IMR-90 (cell line): ENCODE measurements around the gene DHRS7C. TPM values are rescaled to one million over a fixed set of nuclear protein-coding genes. Genes with fewer than 3 reads are reported as not detected.

Source experiments
- ATAC-seq: fragments of 200-7000 bp; cut with Tn5 transposase; 2 replicates; pipeline ENCODE4 v1.9.1; 2020; ENCODE audit warnings: low read depth, mild to moderate bottlenecking, moderate library complexity
- BruUV-seq: library from RNA; stranded (reverse); fragments of 400-500 nt; replicated peaks from 2 replicates; lab custom pipeline; 2021; lab: Mats Ljungman, UMichigan
- CTCF ChIA-PET: fragments of 300-600 bp; formaldehyde crosslinking; extraction: SDS; loops from one replicate; lab custom pipeline; 2021; ENCODE audit warnings: antibody characterized with exemption; lab: Yijun Ruan, JAX
- POLR2A ChIA-PET: fragments of 300-600 bp; sonication (Branson Sonifier 250); formaldehyde crosslinking; loops from one replicate; lab custom pipeline; 2022; ENCODE audit warnings: antibody characterized with exemption; ENCODE audit not compliant: unreplicated experiment; lab: Charles Lee
- DNase-seq: peaks from one replicate; pipeline ENCODE4 v3.0.0; 2013
- H2AFZ ChIP-seq: replicated peaks from 2 replicates; pipeline ENCODE3; 2013; ENCODE audit warnings: low read length, mild to moderate bottlenecking; ENCODE audit not compliant: poor library complexity
- H2AK5ac ChIP-seq: 2 replicates; pipeline ENCODE4 v1.6.1; 2013; ENCODE audit warnings: low read depth, low read length, inconsistent platforms
- H2AK9ac ChIP-seq: replicated peaks from 2 replicates; pipeline ENCODE3; 2013; ENCODE audit warnings: mild to moderate bottlenecking, low read depth, low read length, moderate library complexity; ENCODE audit not compliant: poor library complexity
- H2BK120ac ChIP-seq: 2 replicates; pipeline ENCODE4 v1.6.1; 2013; ENCODE audit warnings: low read depth, low read length, inconsistent platforms
- H2BK15ac ChIP-seq: 3 replicates; pipeline ENCODE4 v1.6.1; 2013; ENCODE audit warnings: low read depth, low read length, inconsistent platforms
- H2BK20ac ChIP-seq: 2 replicates; pipeline ENCODE4 v1.6.1; 2013; ENCODE audit warnings: low read depth, mild to moderate bottlenecking, inconsistent platforms, low read length, moderate library complexity
- H2BK5ac ChIP-seq: 2 replicates; pipeline ENCODE4 v1.6.1; 2013; ENCODE audit warnings: mild to moderate bottlenecking, low read depth, low read length, inconsistent platforms; ENCODE audit not compliant: poor library complexity, severe bottlenecking
- H3K14ac ChIP-seq: replicated peaks from 2 replicates; pipeline ENCODE4 v1.6.1; 2013; ENCODE audit warnings: low read depth, low read length, inconsistent platforms
- H3K18ac ChIP-seq: 2 replicates; pipeline ENCODE4 v1.6.1; 2013; ENCODE audit warnings: low read depth, low read length, control low read depth
- H3K23ac ChIP-seq: 2 replicates; pipeline ENCODE4 v1.6.1; 2013; ENCODE audit warnings: low read depth, low read length, inconsistent platforms
- H3K27ac ChIP-seq: 2 replicates; pipeline ENCODE4 v1.5.1; 2013; ENCODE audit warnings: mild to moderate bottlenecking, control low read depth, low read length; ENCODE audit not compliant: insufficient read depth
- H3K27me3 ChIP-seq: 2 replicates; pipeline ENCODE4 v1.6.1; 2013; ENCODE audit warnings: low read length; ENCODE audit not compliant: control insufficient read depth, insufficient read depth
- H3K36me3 ChIP-seq: 2 replicates; pipeline ENCODE4 v1.6.1; 2013; ENCODE audit warnings: low read length, mixed read lengths; ENCODE audit not compliant: control insufficient read depth, insufficient read depth
- H3K4ac ChIP-seq: 2 replicates; pipeline ENCODE4 v1.6.1; 2013; ENCODE audit warnings: low read depth, low read length, inconsistent platforms
- H3K4me1 ChIP-seq: 2 replicates; pipeline ENCODE4 v1.6.1; 2013; ENCODE audit warnings: low read length, mixed read lengths; ENCODE audit not compliant: control insufficient read depth, insufficient read depth
- H3K4me2 ChIP-seq: 2 replicates; pipeline ENCODE4 v1.6.1; 2013; ENCODE audit warnings: low read depth, mild to moderate bottlenecking, control low read depth, low read length, moderate library complexity
- H3K4me3 ChIP-seq: 2 replicates; pipeline ENCODE4 v1.5.1; 2013; ENCODE audit warnings: low read depth, mild to moderate bottlenecking, control low read depth, low read length, moderate library complexity; ENCODE audit not compliant: insufficient read depth
- H3K56ac ChIP-seq: 2 replicates; pipeline ENCODE4 v1.6.1; 2013; ENCODE audit warnings: low read length, inconsistent platforms; ENCODE audit not compliant: insufficient read depth; ENCODE audit errors: extremely low read depth
- H3K79me1 ChIP-seq, 2 experiments: 2 replicates each; pipeline ENCODE4 v1.6.1; 2013; ENCODE audit warnings: low read length in 2 of 2, inconsistent platforms in 1 of 2, low read depth in 1 of 2
- H3K9ac ChIP-seq: 2 replicates; pipeline ENCODE4 v1.6.1; 2013; ENCODE audit warnings: low read depth, low read length, control low read depth
- H3K9me1 ChIP-seq: 2 replicates; pipeline ENCODE4 v1.6.1; 2013; ENCODE audit warnings: low read length, inconsistent platforms; ENCODE audit not compliant: insufficient read depth
- H3K9me3 ChIP-seq: 2 replicates; pipeline ENCODE4 v1.6.1; 2013; ENCODE audit warnings: low read length; ENCODE audit not compliant: control insufficient read depth, insufficient read depth
- H4K20me1 ChIP-seq: 2 replicates; pipeline ENCODE4 v1.6.1; 2013; ENCODE audit warnings: low read length, inconsistent platforms; ENCODE audit not compliant: insufficient read depth
- H4K5ac ChIP-seq: 2 replicates; pipeline ENCODE4 v1.6.1; 2013; ENCODE audit warnings: mild to moderate bottlenecking, low read depth, low read length, control low read depth
- H4K8ac ChIP-seq, 2 experiments: 2 replicates each; pipeline ENCODE4 v1.6.1; 2013; ENCODE audit warnings: low read depth in 2 of 2, low read length in 2 of 2, control low read depth in 1 of 2, inconsistent platforms in 1 of 2
- H4K91ac ChIP-seq: 2 replicates; pipeline ENCODE4 v1.6.1; 2013; ENCODE audit warnings: low read depth, low read length, inconsistent platforms; ENCODE audit not compliant: insufficient read depth
- CEBPB ChIP-seq: IDR thresholded peaks from 2 replicates; pipeline ENCODE4 v1.6.1; 2012; ENCODE audit warnings: low read depth, low read length, improper control_type of control experiment
- MXI1 ChIP-seq: IDR thresholded peaks from 2 replicates; pipeline ENCODE4 v1.6.1; 2012; ENCODE audit warnings: low read depth, mild to moderate bottlenecking, low read length, moderate library complexity, borderline replicate concordance
- POLR2A ChIP-seq: IDR thresholded peaks from 2 replicates; pipeline ENCODE4 v1.6.1; 2012; ENCODE audit warnings: mild to moderate bottlenecking, low read depth, low read length
- RCOR1 ChIP-seq: IDR thresholded peaks from 2 replicates; pipeline ENCODE4 v1.6.1; 2012; ENCODE audit warnings: mild to moderate bottlenecking, low read length, improper control_type of control experiment; ENCODE audit not compliant: insufficient replicate concordance
- RFX5 ChIP-seq: IDR thresholded peaks from 2 replicates; pipeline ENCODE4 v1.8.0; 2012; ENCODE audit warnings: low read depth, mild to moderate bottlenecking, low read length, moderate library complexity
- WGBS, 2 experiments: methylation state at CpG; one replicate each; pipeline versions ENCODE4 v1.1.5 to v1.1.7; 2013; ENCODE audit warnings: missing lambda C conversion rate in 2 of 2; ENCODE audit not compliant: insufficient read length in 1 of 2; ENCODE audit errors: extremely low coverage in 2 of 2; 5-methylcytosine and 5-hydroxymethylcytosine counted together
- dilution Hi-C: fragments of 300-500 bp; cut with HindIII; formaldehyde crosslinking; loops from one replicate; pipeline ENCODE4 v1.14.3; 2018; ENCODE audit warnings: low sequenced_read_pairs; ENCODE audit not compliant: unreplicated experiment
- in situ Hi-C: fragments of 300-500 bp; cut with MboI; formaldehyde crosslinking; loops from 3 replicates; pipeline ENCODE4 v1.14.3; 2019; ENCODE audit warnings: low sequenced_read_pairs, inconsistent platforms, mixed read lengths
- intact Hi-C: fragments of 100-400 bp; cut with micrococcal nuclease; formaldehyde crosslinking; loops from 2 replicates; pipeline ENCODE4 v1.10.0; 2022
- polyA plus RNA-seq, 3 experiments: library from polyadenylated mRNA; depleted of rRNA; stranded (reverse); fragments of >200 nt; gene quantifications; 2 replicates each; pipeline ENCODE4 v1.2.3, GENCODE V29; 2012; ENCODE audit warnings: low replicate concordance in 1 of 3
- total RNA-seq: library from RNA; depleted of rRNA; stranded (reverse); fragments of >200 nt; gene quantifications from 2 replicates; pipeline ENCODE4 v1.2.3, GENCODE V29; 2012
- TF ChIP-seq, protein P1 (sequence below): fragments of 150-350 bp; IDR thresholded peaks from 2 replicates; pipeline ENCODE4 v1.6.1; 2017; ENCODE audit warnings: mild to moderate bottlenecking, antibody characterized with exemption, low read length, low read depth

The DHRS7C gene
- total and polyA plus RNA-seq, 2 of the 4 experiments (the other 2 are of a cell fraction): not detected

DNA sequence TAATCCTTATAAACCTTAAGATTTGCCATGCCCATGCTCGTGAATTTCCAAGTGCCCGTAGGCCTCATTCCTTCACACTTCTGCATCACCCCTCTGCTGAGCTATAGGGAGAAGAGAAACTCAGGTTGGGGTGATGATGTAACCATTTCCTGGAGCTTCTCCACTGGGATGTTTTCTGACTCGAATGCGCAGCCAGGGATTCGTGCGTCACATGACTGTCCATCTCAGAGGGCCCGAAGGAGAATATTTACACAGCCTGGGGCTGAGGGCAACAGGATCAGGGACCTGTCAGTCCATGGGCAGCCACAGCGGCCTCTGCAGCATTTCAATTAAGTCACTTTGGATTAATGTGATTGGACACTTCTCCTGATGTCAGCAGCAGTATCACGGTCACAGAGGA lies 21.8 kb upstream of the DHRS7C start:
- BruUV-seq: no TSS peak
- TF ChIP-seq MXI1: no peak
- no peak for TF ChIP-seq POLR2A
- no peak for TF ChIP-seq CEBPB
- TF ChIP-seq, protein P1, sequence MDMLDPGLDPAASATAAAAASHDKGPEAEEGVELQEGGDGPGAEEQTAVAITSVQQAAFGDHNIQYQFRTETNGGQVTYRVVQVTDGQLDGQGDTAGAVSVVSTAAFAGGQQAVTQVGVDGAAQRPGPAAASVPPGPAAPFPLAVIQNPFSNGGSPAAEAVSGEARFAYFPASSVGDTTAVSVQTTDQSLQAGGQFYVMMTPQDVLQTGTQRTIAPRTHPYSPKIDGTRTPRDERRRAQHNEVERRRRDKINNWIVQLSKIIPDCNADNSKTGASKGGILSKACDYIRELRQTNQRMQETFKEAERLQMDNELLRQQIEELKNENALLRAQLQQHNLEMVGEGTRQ: no peak
- no peak for TF ChIP-seq RCOR1
- TF ChIP-seq RFX5: no peak
- Histone ChIP-seq H4K91ac (no peak overlapping the region), H3K4me1 (no peaks in the 10 kb centered on the region), H4K8ac (no peak overlapping the region), H2BK120ac (no peak overlapping the region), H4K20me1 (no peaks in the 10 kb centered on the region), H3K27ac (no peak overlapping the region), H3K79me1 (no peaks in the 10 kb centered on the region), H3K27me3 (no peaks in the 10 kb centered on the region), H3K36me3 (no peaks in the 10 kb centered on the region), H3K4me2 (no peak overlapping the region), H3K4ac (no peak overlapping the region), H3K18ac (no peak overlapping the region), H3K9me1 (no peaks in the 10 kb centered on the region), H2BK20ac (no peak overlapping the region), H3K9me3 (peaks cover 4% of the 10 kb centered on the region; the same call in 1 of the 2 replicates), H3K14ac (no peak overlapping the region), H2BK5ac (no peak overlapping the region), H3K4me3 (no peak overlapping the region), H2AFZ (no peak overlapping the region), H3K9ac (no peak overlapping the region), H3K56ac (no peak overlapping the region), H3K23ac (no peak overlapping the region), H2AK9ac (no peak overlapping the region), H4K5ac (no peak overlapping the region), H2BK15ac (no peak overlapping the region), H2AK5ac (no peak overlapping the region)
- ATAC-seq: no peak
- ChIA-PET CTCF (no interaction called here), POLR2A (no interaction called here)
- dilution Hi-C loops (no loop called here), intact Hi-C loops (no loop called here), in situ Hi-C loops (no loop called here)
- DNase-seq: no peak
- 80% methylated on average over 2 of the region's 9 CpGs; no CpG with 5 or more reads in 1 of the 2 experiments for WGBS, 2 experiments
